Ovary (tissue), 9 donors: ENCODE data around the gene TFE3. TPM values are rescaled to one million over a fixed set of nuclear protein-coding genes. Genes with fewer than 3 reads are reported as not detected.

Source experiments
- DNase-seq, 5 donors: peaks; one replicate each; pipeline ENCODE4 v3.0.0-alpha.2; 2019 to 2020
- H3K27ac ChIP-seq, 2 donors: fragments of 200-600 bp; one replicate each; pipeline versions ENCODE4 v1.5.1 to v1.8.0; 2019 to 2022
- H3K27me3 ChIP-seq: fragments of 200-600 bp; one replicate; pipeline ENCODE4 v1.8.0; 2022
- H3K36me3 ChIP-seq: fragments of 200-600 bp; sonication (generic); one replicate; pipeline ENCODE4 v1.5.1; 2019
- H3K4me1 ChIP-seq: one replicate; pipeline ENCODE4 v1.8.1; 2013; ENCODE audit warnings: mild to moderate bottlenecking, moderate library complexity; ENCODE audit not compliant: insufficient read depth
- H3K4me3 ChIP-seq: fragments of 200-600 bp; sonication (generic); one replicate; pipeline ENCODE4 v1.5.1; 2017
- H3K9me3 ChIP-seq, 2 donors: fragments of 200-600 bp in 1 of 2; sonication (generic) in 1 of 2; one replicate each; pipeline versions ENCODE4 v1.5.1 to v1.8.1; 2013 to 2019; ENCODE audit warnings: mild to moderate bottlenecking in 1 of 2, moderate library complexity in 1 of 2
- EP300 ChIP-seq: sonication (generic); formaldehyde crosslinking; IDR thresholded peaks from one replicate; pipeline ENCODE4 v1.6.1; 2017; ENCODE audit warnings: antibody characterized with exemption
- POLR2A ChIP-seq: fragments of 450-650 bp; IDR thresholded peaks from one replicate; pipeline ENCODE4 v1.6.1; 2017; ENCODE audit warnings: antibody characterized with exemption, mild to moderate bottlenecking, moderate library complexity
- WGBS, 3 donors: extraction: QIAGEN DNeasy Blood & Tissue Kit in 1 of 3; methylation state at CpG; one replicate each; pipeline versions ENCODE4 v1.1.5 to v1.1.7; 2013 to 2017; 5-methylcytosine and 5-hydroxymethylcytosine counted together
- intact Hi-C, 4 donors: fragments of 100-400 bp; cut with DNase I; formaldehyde crosslinking; loops; one replicate each; pipeline versions ENCODE4 v1.11.0 to v1.15.1; 2022 to 2023
- polyA plus RNA-seq, 2 donors: library from polyadenylated mRNA; stranded (reverse); fragments of 200-250 nt in 1 of 2; fragments of 350-450 nt in 1 of 2; fragmentation: Illumina TruSeq in 1 of 2; extraction: RNeasy Lipid Tissue Mini Kit (QIAGEN cat#74804) in 1 of 2; gene quantifications; one replicate each; pipeline ENCODE4 v1.2.3, GENCODE V29; 2013 to 2014
- total RNA-seq, 7 donors: library from RNA; depleted of rRNA in 2 of 7; stranded (reverse); fragments of >200 nt in 2 of 7; fragmentation: NEBNext Ultra II Directional in 3 of 7; extraction: Animal tissue kit (Norgen Biotek cat#: 25700) in 3 of 7; gene quantifications; one replicate each; pipeline versions ENCODE4 v1.1.0 to v1.2.4, GENCODE V29; 2016 to 2023
- TF ChIP-seq, protein P1 (sequence below), 3 donors: fragments of 450-650 bp in 2 of 3; fragments of 200-600 bp in 1 of 3; IDR thresholded peaks; one replicate each; pipeline versions ENCODE4 v1.5.1 to v1.8.0; 2016 to 2022; ENCODE audit warnings: antibody characterized with exemption in 3 of 3, mild to moderate bottlenecking in 1 of 3
- donor health status: DM: no; HTN: no; CAD: no; lungs with moderate emphysema.
- donor health status: DM: no; HTN: no; CAD: no.
- donor health status: Bipolar disorder and iron deficiency.
- donor health status: DM: yes; HTN: yes; CAD: no.
- donor health status: DM: no; HTN: no; CAD: no.
- donor health status: DM: yes; HTN: yes; CAD: no.

The TFE3 gene
- total and polyA plus RNA-seq, 9 donors, result 42.1 to 69.4 (median 55.4) TPM

DNA sequence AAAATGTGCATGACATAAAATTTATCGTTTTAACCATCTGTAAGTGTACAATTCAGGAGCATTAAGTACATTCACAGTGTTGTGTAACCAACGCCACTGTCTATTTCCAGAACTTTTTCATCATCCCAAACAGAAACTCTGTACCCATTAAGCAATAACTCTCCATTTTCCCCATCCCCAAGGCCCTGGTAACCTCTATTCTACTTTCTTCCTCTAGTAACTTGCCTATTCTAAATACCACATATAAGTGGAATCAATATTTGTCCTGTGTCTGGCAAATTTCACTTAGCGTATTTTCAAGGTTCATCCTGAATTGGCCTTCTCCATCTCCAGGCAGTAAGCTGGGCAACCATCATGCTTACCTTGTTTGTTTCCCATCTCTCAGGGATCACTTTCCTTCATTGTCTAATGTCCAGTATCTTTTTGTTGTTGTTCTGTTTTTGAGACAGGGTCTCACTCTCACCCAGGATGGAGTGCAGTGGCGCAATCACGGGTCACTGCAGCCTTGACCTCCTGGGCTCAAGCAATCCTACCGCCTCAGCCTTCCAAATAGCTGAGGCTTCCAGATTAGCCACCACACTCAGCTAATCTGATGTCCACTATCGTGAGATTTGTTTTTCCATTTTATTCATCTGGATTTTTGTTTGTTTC lies 23.4 kb downstream of the TFE3 start:
- TF ChIP-seq POLR2A, result no peak
- TF ChIP-seq, protein P1, sequence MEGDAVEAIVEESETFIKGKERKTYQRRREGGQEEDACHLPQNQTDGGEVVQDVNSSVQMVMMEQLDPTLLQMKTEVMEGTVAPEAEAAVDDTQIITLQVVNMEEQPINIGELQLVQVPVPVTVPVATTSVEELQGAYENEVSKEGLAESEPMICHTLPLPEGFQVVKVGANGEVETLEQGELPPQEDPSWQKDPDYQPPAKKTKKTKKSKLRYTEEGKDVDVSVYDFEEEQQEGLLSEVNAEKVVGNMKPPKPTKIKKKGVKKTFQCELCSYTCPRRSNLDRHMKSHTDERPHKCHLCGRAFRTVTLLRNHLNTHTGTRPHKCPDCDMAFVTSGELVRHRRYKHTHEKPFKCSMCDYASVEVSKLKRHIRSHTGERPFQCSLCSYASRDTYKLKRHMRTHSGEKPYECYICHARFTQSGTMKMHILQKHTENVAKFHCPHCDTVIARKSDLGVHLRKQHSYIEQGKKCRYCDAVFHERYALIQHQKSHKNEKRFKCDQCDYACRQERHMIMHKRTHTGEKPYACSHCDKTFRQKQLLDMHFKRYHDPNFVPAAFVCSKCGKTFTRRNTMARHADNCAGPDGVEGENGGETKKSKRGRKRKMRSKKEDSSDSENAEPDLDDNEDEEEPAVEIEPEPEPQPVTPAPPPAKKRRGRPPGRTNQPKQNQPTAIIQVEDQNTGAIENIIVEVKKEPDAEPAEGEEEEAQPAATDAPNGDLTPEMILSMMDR (IDR thresholded peaks at IDR 0.05), result no peak
- no peak for TF ChIP-seq EP300
- intact Hi-C loops, result no loop called here
- Histone ChIP-seq H3K36me3 (no peaks in the 10 kb centered on the region), H3K27ac (no peak overlapping the region), H3K27me3 (no peaks in the 10 kb centered on the region), H3K9me3 (no peaks in the 10 kb centered on the region), H3K4me1 (no peaks in the 10 kb centered on the region), H3K4me3 (no peak overlapping the region)
- 70 to 79% (median 75%) methylated on average over 7 of the region's 7 CpGs for WGBS, 3 donors
- DNase-seq, result no peak

DNA sequence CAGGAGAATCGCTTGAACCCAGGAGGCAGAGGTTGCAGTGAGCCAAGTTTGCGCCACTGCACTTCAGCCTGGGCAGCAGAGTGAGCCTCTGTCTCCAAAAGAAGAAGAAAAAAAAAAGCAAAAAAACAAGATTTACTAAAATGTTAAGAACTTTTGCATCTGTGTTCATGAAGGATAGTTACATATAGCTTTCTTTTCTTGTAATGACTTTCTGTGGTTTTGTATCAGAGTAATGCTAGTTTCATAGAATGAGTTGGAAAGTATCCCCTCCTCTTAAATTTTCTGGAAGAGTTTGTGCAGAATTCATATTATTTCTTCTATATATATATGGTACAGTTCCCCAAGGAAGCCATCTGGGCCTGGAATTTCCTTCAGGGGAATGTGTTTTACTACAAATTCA lies 24.1 kb downstream of the TFE3 start:
- H3K27ac ChIP-seq, result no peak overlapping the region
- TF ChIP-seq, protein P1 (IDR thresholded peaks at IDR 0.05), result no peak
- TF ChIP-seq EP300 (no peak), POLR2A (no peak)
- WGBS, 3 donors, result 80 to 92% (median 85%) methylated on average over 2 of the region's 2 CpGs
- H3K4me3 ChIP-seq, result no peak overlapping the region
- intact Hi-C loops, result no loop called here
- no peaks in the 10 kb centered on the region for H3K4me1 ChIP-seq
- H3K36me3 ChIP-seq, result no peaks in the 10 kb centered on the region
- H3K9me3 ChIP-seq, result no peaks in the 10 kb centered on the region
- no peaks in the 10 kb centered on the region for H3K27me3 ChIP-seq
- no peak for DNase-seq

DNA sequence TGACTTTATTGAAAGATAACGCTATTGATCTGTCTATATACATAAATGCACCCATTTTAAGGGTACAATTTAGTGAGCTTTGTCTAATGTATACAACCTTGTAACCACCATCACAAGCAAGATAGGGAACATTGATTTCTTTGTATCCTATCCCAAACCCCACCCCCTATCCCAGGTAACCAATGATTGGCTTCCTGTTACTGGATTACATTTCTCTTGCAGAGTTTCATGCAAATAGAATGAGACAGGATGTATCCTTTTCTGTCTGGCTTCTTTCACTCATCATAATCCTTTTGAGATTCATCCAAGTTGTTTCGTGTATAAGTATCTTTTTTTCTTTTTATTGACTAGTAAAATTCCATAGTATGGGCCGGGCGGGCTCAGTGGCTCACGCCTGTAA lies 39.5 kb downstream of the TFE3 start:
- Histone ChIP-seq H3K4me3 (no peak overlapping the region), H3K27me3 (no peaks in the 10 kb centered on the region), H3K9me3 (no peaks in the 10 kb centered on the region), H3K27ac (no peak overlapping the region), H3K36me3 (no peaks in the 10 kb centered on the region), H3K4me1 (peaks cover 2% of the 10 kb centered on the region)
- DNase-seq, result no peak
- intact Hi-C loops, result no loop called here
- 78 to 86% (median 82%) methylated on average over 5 of the region's 5 CpGs for WGBS, 3 donors
- TF ChIP-seq EP300 (no peak), POLR2A (no peak)
- TF ChIP-seq, protein P1 (IDR thresholded peaks at IDR 0.05), result no peak

DNA sequence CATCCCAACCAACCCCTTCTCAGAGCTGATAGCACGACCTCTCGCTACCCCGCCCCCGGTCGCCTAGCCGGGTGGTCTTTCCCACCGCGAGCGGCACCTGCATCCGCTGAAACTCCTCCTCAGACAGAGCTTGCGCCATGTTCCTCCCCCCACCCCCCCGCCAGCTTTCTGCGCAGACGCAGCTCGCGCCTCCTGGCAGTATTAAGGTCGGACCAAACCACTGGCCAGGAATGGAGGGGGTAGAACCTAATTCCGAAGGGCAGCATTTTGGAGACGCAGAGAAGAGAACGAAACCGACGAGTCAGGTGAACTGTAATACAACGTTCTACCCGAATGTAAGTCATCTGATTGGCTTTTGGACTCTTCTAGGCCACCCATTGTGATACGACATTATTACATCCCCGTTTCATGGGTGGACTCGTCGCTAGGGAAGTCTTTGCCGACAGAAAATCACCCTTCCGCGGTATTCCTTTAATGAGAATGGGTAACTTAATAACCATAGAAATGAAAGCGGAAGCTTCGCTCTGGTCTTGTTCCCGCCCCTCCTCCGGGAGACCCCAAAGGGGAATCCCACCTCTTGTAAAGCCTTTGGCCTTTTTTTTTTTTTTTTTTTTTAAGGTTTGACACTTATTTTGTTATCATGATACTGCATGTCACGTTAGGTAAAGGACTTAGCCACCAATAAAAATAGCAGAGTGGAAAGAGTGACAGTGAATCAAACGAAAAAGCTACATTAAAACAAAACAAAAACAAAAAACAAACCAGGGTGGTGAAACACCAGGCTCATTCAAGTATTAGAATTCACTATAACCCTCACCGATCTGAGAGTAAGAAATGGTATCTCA lies 40.8 kb downstream of the TFE3 start, which contains the start of gene GRIPAP1:
TSS of gene GRIPAP1 (minus strand) at position 174 of the 845 bp plus-strand sequence. CDS start at position 139, 35 bp downstream.
- intact Hi-C loops, result no loop called here
- Histone ChIP-seq H3K27me3 (no peaks in the 10 kb centered on the region), H3K36me3 (no peaks in the 10 kb centered on the region), H3K4me1 (peaks cover 2% of the 10 kb centered on the region), H3K9me3 (no peaks in the 10 kb centered on the region), H3K27ac (peak within 1 kb of the TSS in 1 of 2 donors; percentile 62), H3K4me3 (peak within 1 kb of the TSS; percentile 45)
- peak; percentile 71 to 77 (median 74) for DNase-seq
- 29 to 40% (median 40%) methylated on average over 38 of the region's 38 CpGs for WGBS, 3 donors
- peak; percentile 57 for TF ChIP-seq POLR2A
- TF ChIP-seq, protein P1 (IDR thresholded peaks at IDR 0.05), result no peak
- TF ChIP-seq EP300, result no peak
